Activated T-cell treated with anti-CD3 and anti-CD28 coated beads, Interleukin-2, amount 50 U/mL, for 4 hours (primary cell): ENCODE data around the gene OR2C3. TPM values are rescaled to one million over a fixed set of nuclear protein-coding genes. Genes with fewer than 3 reads are reported as not detected.
"Not testable (repeated sequence)": the region's sequence is repeated elsewhere in the genome, so short reads cannot be mapped to it uniquely, and the experiment has no call there.

Experiments
- ATAC-seq, 2 donors: fragments of 200-7000 bp; cut with Tn5 transposase; one replicate each; pipeline ENCODE4 v1.10.0; 2021
- DNase-seq: peaks from one replicate; pipeline ENCODE4 v3.0.0-alpha.2; 2020
- H3K27me3 Mint-ChIP-seq: one replicate; pipeline ENCODE4 v1.8.0; 2021; ENCODE audit warnings: low read depth, mixed read lengths
- H3K36me3 Mint-ChIP-seq: one replicate; pipeline ENCODE4 v1.8.0; 2022; ENCODE audit warnings: mixed read lengths; ENCODE audit not compliant: insufficient read depth
- H3K4me1 Mint-ChIP-seq: one replicate; pipeline ENCODE4 v1.8.0; 2021; ENCODE audit warnings: low read depth, mixed read lengths
- H3K4me3 Mint-ChIP-seq: one replicate; pipeline ENCODE4 v1.8.0; 2021; ENCODE audit warnings: mild to moderate bottlenecking, moderate library complexity, mixed read lengths
- H3K9me3 Mint-ChIP-seq: one replicate; pipeline ENCODE4 v1.8.0; 2021; ENCODE audit warnings: mixed read lengths
- total RNA-seq, 3 donors: library from RNA; stranded (reverse); gene quantifications; one replicate each; pipeline ENCODE4 v1.2.1, GENCODE V29; 2021

OR2C3 gene
- total RNA-seq, 3 donors from 2014 or later = not detected

- peaks cover 3% of the 10 kb centered on the region for H3K27me3 Mint-ChIP-seq
- no peaks in the 10 kb centered on the region for H3K9me3 Mint-ChIP-seq
- DNase-seq (no peak), ATAC-seq (no peak)
- H3K4me1 Mint-ChIP-seq = no peaks in the 10 kb centered on the region
- no peak overlapping the region for H3K4me3 Mint-ChIP-seq
- H3K36me3 Mint-ChIP-seq = no peaks in the 10 kb centered on the region
Observed at GRCh38 chr1:247538561-247538960, 2.3 kb upstream of the OR2C3 start.

DNA sequence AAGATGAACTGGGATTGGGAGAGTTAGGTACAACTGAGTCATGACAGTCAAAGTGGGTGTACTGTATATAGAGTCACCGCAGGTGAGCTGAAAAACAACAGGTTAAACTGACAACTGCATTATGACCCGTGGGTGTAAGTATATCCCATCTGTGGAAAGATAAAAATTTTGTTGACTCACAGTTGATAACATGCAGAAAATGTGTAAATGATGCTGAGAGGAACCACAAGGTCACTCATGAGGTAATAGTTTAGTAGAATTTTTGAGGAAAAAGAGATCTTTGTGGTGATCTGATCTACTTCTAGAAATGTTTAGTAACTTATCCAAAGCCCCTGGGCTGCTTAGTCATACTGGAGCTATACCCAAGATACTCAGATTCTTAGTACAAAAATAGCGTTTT, 838 bp downstream of the OR2C3 start:
- peaks cover 6% of the 10 kb centered on the region for H3K27me3 Mint-ChIP-seq
- no peaks in the 10 kb centered on the region for H3K36me3 Mint-ChIP-seq
- no peaks in the 10 kb centered on the region for H3K4me1 Mint-ChIP-seq
- ATAC-seq (peak; percentile 18 to 40), DNase-seq (no peak)
- H3K9me3 Mint-ChIP-seq = no peaks in the 10 kb centered on the region
- H3K4me3 Mint-ChIP-seq = no peak overlapping the region

DNA sequence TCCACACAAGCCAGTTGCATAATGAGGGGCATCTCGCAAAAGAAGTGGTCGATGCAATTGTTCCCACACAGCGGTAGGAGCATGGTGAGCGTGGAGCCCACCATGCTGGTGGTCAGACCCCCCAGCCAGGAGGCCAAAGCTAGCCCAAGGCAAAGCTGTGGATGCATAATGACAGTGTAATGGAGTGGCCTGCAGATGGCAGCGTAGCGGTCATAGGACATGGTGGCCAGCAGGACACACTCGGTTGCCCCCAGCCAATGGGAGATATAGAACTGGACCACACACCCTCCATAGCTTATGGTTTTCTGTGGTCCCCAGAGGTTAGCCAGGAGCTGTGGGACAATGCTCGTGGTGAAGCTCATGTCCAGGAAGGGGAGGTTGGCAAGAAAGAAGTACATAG, 4.3 kb downstream of the OR2C3 start:
- ATAC-seq (no peak), DNase-seq (no peak)
- H3K9me3 Mint-ChIP-seq = no peaks in the 10 kb centered on the region
- H3K27me3 Mint-ChIP-seq = peaks cover 7% of the 10 kb centered on the region
- H3K4me3 Mint-ChIP-seq = no peak overlapping the region
- no peaks in the 10 kb centered on the region for H3K36me3 Mint-ChIP-seq
- no peaks in the 10 kb centered on the region for H3K4me1 Mint-ChIP-seq

DNA sequence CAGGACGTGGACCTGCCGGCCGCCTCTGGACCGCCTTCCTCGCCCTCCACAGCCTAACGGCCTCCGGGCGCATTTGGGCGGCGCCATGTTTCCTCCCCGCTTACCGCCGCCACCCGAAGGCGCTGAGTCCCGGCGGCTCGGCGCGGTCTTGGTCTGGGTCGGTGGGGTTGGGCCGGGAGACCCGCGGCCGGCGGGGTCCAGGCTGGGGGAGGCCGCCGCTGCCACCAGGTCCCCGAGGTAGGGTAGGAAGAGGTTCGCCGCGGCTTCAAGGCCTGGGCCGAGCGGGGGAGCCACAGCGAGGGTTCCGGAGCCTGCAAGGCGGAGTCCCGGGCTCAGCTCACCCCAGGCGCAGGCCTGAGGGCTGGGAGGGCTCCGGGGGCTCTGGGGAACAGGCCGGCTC, 5.5 kb downstream of the OR2C3 start:
- ATAC-seq = no peak
- no peak for DNase-seq
- H3K4me1 Mint-ChIP-seq = no peaks in the 10 kb centered on the region
- no peak overlapping the region for H3K4me3 Mint-ChIP-seq
- H3K27me3 Mint-ChIP-seq = peaks cover 7% of the 10 kb centered on the region
- no peaks in the 10 kb centered on the region for H3K9me3 Mint-ChIP-seq
- H3K36me3 Mint-ChIP-seq = no peaks in the 10 kb centered on the region

- H3K4me3 Mint-ChIP-seq = no peak overlapping the region
- no peaks in the 10 kb centered on the region for H3K36me3 Mint-ChIP-seq
- H3K9me3 Mint-ChIP-seq = no peaks in the 10 kb centered on the region
- no peak for ATAC-seq
- H3K4me1 Mint-ChIP-seq = no peaks in the 10 kb centered on the region
- peaks cover 7% of the 10 kb centered on the region for H3K27me3 Mint-ChIP-seq
- DNase-seq = no peak
Observed at GRCh38 chr1:247529771-247530355, 6.4 kb downstream of the OR2C3 start.

GRCh38 chr1:247528812-247529474, 7.3 kb downstream of the OR2C3 start:
- H3K4me3 Mint-ChIP-seq = no peak overlapping the region
- no peak for DNase-seq
- H3K36me3 Mint-ChIP-seq = no peaks in the 10 kb centered on the region
- peaks cover 7% of the 10 kb centered on the region for H3K27me3 Mint-ChIP-seq
- ATAC-seq = peak; percentile 38 to 67
- no peaks in the 10 kb centered on the region for H3K9me3 Mint-ChIP-seq
- H3K4me1 Mint-ChIP-seq = no peaks in the 10 kb centered on the region

DNA sequence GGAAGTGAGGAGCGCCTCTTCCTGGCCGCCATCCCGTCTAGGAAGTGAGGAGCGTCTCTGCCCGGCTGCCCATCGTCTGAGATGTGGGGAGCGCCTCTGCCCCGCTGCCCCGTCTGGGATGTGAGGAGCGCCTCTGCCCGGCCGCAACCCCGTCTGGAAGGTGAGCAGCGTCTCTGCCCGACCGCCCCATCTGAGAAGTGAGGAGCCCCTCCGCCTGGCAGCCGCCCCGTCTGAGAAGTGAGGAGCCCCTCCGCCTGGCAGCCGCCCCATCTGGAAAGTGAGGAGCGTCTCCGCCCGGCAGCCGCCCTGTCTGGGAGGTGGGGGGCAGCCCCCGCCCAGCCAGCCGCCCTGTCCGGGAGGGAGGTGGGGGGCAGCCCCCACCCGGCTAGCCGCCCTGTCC, 14.4 kb downstream of the OR2C3 start:
- not testable (repeated sequence) for ATAC-seq, DNase-seq, H3K4me1 Mint-ChIP-seq, H3K27me3 Mint-ChIP-seq, H3K36me3 Mint-ChIP-seq, H3K9me3 Mint-ChIP-seq, H3K4me3 Mint-ChIP-seq

- peaks cover 1% of the 10 kb centered on the region for H3K36me3 Mint-ChIP-seq
- H3K4me3 Mint-ChIP-seq = no peak overlapping the region
- H3K27me3 Mint-ChIP-seq = peaks cover 16% of the 10 kb centered on the region
- ATAC-seq (no peak), DNase-seq (no peak)
- H3K9me3 Mint-ChIP-seq = no peaks in the 10 kb centered on the region
- no peaks in the 10 kb centered on the region for H3K4me1 Mint-ChIP-seq
Observed at GRCh38 chr1:247518613-247518891, 17.7 kb downstream of the OR2C3 start.

DNA sequence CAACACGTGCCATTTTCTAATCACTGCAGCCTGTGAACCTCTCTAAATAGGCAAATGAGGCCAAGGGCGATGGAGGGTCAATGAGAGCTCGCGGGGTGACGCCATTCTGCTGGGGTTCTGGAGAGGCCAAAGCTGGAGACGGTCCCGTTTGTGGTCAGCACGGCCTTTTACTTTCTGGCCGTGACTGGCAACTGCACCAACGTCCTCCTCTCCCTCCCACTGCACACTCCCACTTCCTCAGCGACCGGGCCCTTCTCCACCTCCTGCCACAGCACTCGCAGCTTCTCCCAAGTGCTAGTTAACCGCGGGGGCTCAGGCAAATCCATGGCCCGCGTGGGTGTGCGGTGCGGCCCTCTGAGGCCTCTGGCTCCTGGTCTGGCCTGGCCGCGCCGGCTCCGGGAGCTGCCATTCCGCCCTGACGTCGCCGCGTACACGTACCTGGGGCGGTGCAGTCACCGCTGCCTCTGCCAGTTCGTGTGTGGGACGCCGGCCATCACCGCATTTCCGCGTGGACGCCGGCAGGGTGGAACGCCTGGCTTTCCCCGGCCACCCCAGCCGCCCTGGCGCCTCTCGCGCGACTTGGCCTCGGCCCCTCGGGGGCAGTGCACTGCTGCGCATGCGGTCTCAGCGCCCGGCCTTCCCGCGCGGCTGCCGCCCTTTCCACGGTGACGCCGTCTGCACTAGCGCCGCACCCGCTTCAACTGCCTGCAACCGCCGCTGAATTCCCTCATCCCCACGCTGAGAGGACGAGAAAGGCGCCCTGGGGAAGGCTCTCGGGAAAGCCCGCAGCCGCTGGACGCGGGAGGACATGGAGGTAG, 18.2 kb downstream of the OR2C3 start:
- H3K9me3 Mint-ChIP-seq = no peaks in the 10 kb centered on the region
- peaks cover 1% of the 10 kb centered on the region for H3K36me3 Mint-ChIP-seq
- H3K4me1 Mint-ChIP-seq = no peaks in the 10 kb centered on the region
- ATAC-seq = peak in 1 of 2 donors; percentile 48
- H3K4me3 Mint-ChIP-seq = no peak overlapping the region
- H3K27me3 Mint-ChIP-seq = peaks cover 16% of the 10 kb centered on the region
- no peak for DNase-seq

DNA sequence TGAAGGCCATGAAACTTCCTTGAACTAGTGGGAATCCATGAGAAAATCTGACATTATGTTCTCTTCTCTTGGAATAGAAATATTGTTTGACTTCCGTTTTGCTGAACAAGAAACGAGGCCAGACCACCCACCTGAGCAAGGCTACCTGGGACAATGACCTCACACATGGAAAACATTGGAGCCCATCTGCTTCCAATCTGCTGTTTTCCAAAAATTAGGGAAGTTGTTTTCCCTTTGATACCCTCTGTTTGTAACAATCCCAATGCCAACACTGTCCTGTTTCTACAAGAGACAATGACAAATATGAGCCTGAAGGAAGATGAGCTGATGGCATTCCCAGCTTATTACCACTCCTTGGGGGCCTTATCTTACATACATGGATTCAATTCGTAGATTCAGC, 29.4 kb downstream of the OR2C3 start:
- Mint-ChIP-seq H3K27me3 (peaks cover 2% of the 10 kb centered on the region), H3K9me3 (no peaks in the 10 kb centered on the region), H3K4me3 (no peak overlapping the region), H3K36me3 (no peaks in the 10 kb centered on the region), H3K4me1 (no peaks in the 10 kb centered on the region)
- no peak for DNase-seq
- ATAC-seq = no peak

DNA sequence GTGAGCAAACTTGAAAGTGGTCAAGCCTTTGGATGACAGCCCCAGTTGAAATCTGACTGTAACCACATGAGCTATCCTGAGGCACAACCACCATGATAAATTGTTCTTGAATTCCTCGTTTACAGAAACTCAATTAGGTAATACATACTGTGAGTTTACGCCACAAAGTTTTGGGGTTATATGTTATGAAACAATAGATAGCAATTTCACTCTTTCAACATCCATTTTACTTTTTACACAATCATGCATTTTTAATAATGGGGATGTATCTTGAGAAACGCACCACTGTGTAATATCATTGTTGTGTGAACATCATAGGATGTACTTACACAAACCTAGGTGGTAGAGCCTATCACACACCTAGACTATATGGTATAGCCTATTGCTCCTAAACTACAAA, 35.4 kb downstream of the OR2C3 start:
- no peaks in the 10 kb centered on the region for H3K9me3 Mint-ChIP-seq
- H3K4me3 Mint-ChIP-seq = no peak overlapping the region
- no peaks in the 10 kb centered on the region for H3K36me3 Mint-ChIP-seq
- H3K4me1 Mint-ChIP-seq = no peaks in the 10 kb centered on the region
- H3K27me3 Mint-ChIP-seq = peaks cover 2% of the 10 kb centered on the region
- DNase-seq (no peak), ATAC-seq (no peak)

DNA sequence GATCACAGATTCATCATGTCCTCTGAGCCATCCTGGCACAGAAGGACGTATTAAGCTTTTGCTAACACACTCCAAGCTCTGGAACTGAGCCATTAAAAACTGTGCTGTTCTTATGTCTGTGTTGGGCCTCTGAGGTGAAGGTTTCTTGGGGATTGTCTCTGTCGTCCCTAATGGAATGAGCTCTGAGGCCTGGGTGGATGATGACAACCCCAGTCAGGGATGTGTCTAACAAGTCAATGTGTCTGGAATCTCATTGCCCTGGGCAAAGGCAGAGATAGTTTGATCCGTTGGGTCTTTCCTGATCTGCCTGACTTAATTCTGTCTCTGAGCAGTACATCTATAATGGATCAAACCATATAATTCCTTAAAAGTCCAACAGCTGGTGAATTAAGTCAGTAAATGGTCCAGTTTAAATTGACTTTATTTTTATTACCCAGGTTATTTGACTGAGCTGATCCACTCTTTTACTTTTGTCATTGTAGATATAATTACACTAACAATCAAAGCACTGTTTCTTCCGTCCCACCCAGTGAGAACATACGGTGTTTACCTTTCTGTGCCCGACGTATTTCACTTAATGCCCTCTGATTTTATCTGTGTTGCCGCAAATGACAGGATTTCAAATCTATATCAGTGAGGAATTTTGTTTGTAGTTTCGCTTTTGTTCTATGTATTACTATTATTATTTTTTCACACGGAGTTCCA, 39.5 kb downstream of the OR2C3 start:
- no peak for DNase-seq
- ATAC-seq = no peak
- H3K4me1 Mint-ChIP-seq = no peaks in the 10 kb centered on the region
- H3K36me3 Mint-ChIP-seq = no peaks in the 10 kb centered on the region
- no peak overlapping the region for H3K4me3 Mint-ChIP-seq
- H3K9me3 Mint-ChIP-seq = no peaks in the 10 kb centered on the region
- peaks cover 15% of the 10 kb centered on the region for H3K27me3 Mint-ChIP-seq

DNA sequence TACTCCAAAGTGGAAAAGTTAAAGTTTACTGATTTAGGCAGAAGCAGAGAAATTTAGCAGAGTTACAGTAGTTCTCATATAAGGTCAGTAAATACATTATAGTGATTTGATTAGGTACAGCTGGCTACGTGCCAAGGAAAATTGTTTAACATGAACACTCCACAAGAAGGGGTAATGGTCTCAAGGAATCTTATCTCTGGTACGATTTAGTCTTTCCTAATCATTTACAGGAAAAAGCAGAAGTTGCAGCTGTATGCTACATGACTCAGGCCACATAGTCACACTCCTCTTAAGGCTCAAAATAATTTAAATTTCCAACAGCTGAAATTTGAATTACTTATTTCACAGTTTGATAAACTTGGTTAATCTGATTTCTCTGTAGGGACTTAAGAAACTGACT, 41.5 kb downstream of the OR2C3 start:
- Mint-ChIP-seq H3K36me3 (no peaks in the 10 kb centered on the region), H3K4me3 (no peak overlapping the region), H3K4me1 (no peaks in the 10 kb centered on the region), H3K9me3 (no peaks in the 10 kb centered on the region), H3K27me3 (peaks cover 17% of the 10 kb centered on the region)
- no peak for DNase-seq
- no peak for ATAC-seq

GRCh38 chr1:247493106-247493505, 43.1 kb downstream of the OR2C3 start:
- H3K9me3 Mint-ChIP-seq = no peaks in the 10 kb centered on the region

More at GRCh38 chr1:247493106-247493505, 43.1 kb downstream of the OR2C3 start:
- Mint-ChIP-seq H3K4me3 (no peak overlapping the region), H3K27me3 (peaks cover 17% of the 10 kb centered on the region), H3K36me3 (no peaks in the 10 kb centered on the region), H3K4me1 (no peaks in the 10 kb centered on the region)
- DNase-seq (no peak), ATAC-seq (no peak)
